Measurements from ENCODE around the gene WNT10A.
A peak's percentile ranks its signal among the peaks of the same experiment; 100 is the strongest.

Gene WNT10A

GRCh38 chr2:218850796-218851195 lies 29.9 kb upstream of the WNT10A start:
- no peak for DNase-seq (ENCODE audit: insufficient read length)
- no peak for FAIRE-seq
- TF ChIP-seq TAF1 (IDR thresholded peaks at IDR 0.05; ENCODE audit: borderline replicate concordance, low read depth, low read length) (no peak), POLR2A (IDR thresholded peaks at IDR 0.05; ENCODE audit: low read depth, low read length) (no peak), POLR2AphosphoS5 (IDR thresholded peaks at IDR 0.05; ENCODE audit: low read depth, low read length) (no peak)

- FAIRE-seq (no peak), DNase-seq (ENCODE audit: insufficient read length) (no peak)
- TF ChIP-seq POLR2A (IDR thresholded peaks at IDR 0.05; ENCODE audit: low read depth, low read length) (no peak), POLR2AphosphoS5 (IDR thresholded peaks at IDR 0.05; ENCODE audit: low read depth, low read length) (no peak), TAF1 (IDR thresholded peaks at IDR 0.05; ENCODE audit: borderline replicate concordance, low read depth, low read length) (no peak)
Measured at GRCh38 chr2:218851286-218851685, 29.4 kb upstream of the WNT10A start.

GRCh38 chr2:218852911-218853667 lies 27.6 kb upstream of the WNT10A start:
- DNase-seq (ENCODE audit: insufficient read length) (no peak), FAIRE-seq (peak; percentile 97)
- TF ChIP-seq POLR2AphosphoS5 (IDR thresholded peaks at IDR 0.05; ENCODE audit: low read depth, low read length) (no peak), TAF1 (IDR thresholded peaks at IDR 0.05; ENCODE audit: borderline replicate concordance, low read depth, low read length) (no peak), POLR2A (IDR thresholded peaks at IDR 0.05; ENCODE audit: low read depth, low read length) (no peak)

GRCh38 chr2:218853766-218854165 lies 26.9 kb upstream of the WNT10A start:
- no peak for FAIRE-seq
- DNase-seq (ENCODE audit: insufficient read length), result no peak
- TF ChIP-seq POLR2A (IDR thresholded peaks at IDR 0.05; ENCODE audit: low read depth, low read length), result no peak
- no peak for TF ChIP-seq TAF1 (IDR thresholded peaks at IDR 0.05; ENCODE audit: borderline replicate concordance, low read depth, low read length)
- no peak for TF ChIP-seq POLR2AphosphoS5 (IDR thresholded peaks at IDR 0.05; ENCODE audit: low read depth, low read length)

- DNase-seq (ENCODE audit: insufficient read length) (no peak), FAIRE-seq (no peak)
- no peak for TF ChIP-seq TAF1 (IDR thresholded peaks at IDR 0.05; ENCODE audit: borderline replicate concordance, low read depth, low read length)
- no peak for TF ChIP-seq POLR2AphosphoS5 (IDR thresholded peaks at IDR 0.05; ENCODE audit: low read depth, low read length)
- TF ChIP-seq POLR2A (IDR thresholded peaks at IDR 0.05; ENCODE audit: low read depth, low read length), result no peak
Measured at GRCh38 chr2:218854860-218855259, 25.8 kb upstream of the WNT10A start.

- TF ChIP-seq POLR2AphosphoS5 (IDR thresholded peaks at IDR 0.05; ENCODE audit: low read depth, low read length), result no peak
- TF ChIP-seq POLR2A (IDR thresholded peaks at IDR 0.05; ENCODE audit: low read depth, low read length), result no peak
- TF ChIP-seq TAF1 (IDR thresholded peaks at IDR 0.05; ENCODE audit: borderline replicate concordance, low read depth, low read length), result no peak
- DNase-seq (ENCODE audit: insufficient read length) (no peak), FAIRE-seq (no peak)
Measured at GRCh38 chr2:218855305-218856166, 25.1 kb upstream of the WNT10A start.

GRCh38 chr2:218856167-218856895 lies 24.3 kb upstream of the WNT10A start:
- DNase-seq (ENCODE audit: insufficient read length), result no peak
- no peak for FAIRE-seq
- TF ChIP-seq POLR2AphosphoS5 (IDR thresholded peaks at IDR 0.05; ENCODE audit: low read depth, low read length) (no peak), POLR2A (IDR thresholded peaks at IDR 0.05; ENCODE audit: low read depth, low read length) (no peak), TAF1 (IDR thresholded peaks at IDR 0.05; ENCODE audit: borderline replicate concordance, low read depth, low read length) (no peak)

- TF ChIP-seq POLR2A (IDR thresholded peaks at IDR 0.05; ENCODE audit: low read depth, low read length) (no peak), POLR2AphosphoS5 (IDR thresholded peaks at IDR 0.05; ENCODE audit: low read depth, low read length) (no peak), TAF1 (IDR thresholded peaks at IDR 0.05; ENCODE audit: borderline replicate concordance, low read depth, low read length) (no peak)
- FAIRE-seq, result no peak
- no peak for DNase-seq (ENCODE audit: insufficient read length)
Measured at GRCh38 chr2:218856896-218857243, 23.8 kb upstream of the WNT10A start.

- FAIRE-seq (no peak), DNase-seq (ENCODE audit: insufficient read length) (no peak)
- TF ChIP-seq TAF1 (IDR thresholded peaks at IDR 0.05; ENCODE audit: borderline replicate concordance, low read depth, low read length), result no peak
- TF ChIP-seq POLR2AphosphoS5 (IDR thresholded peaks at IDR 0.05; ENCODE audit: low read depth, low read length), result no peak
- no peak for TF ChIP-seq POLR2A (IDR thresholded peaks at IDR 0.05; ENCODE audit: low read depth, low read length)
Measured at GRCh38 chr2:218857371-218858137, 23.1 kb upstream of the WNT10A start.

GRCh38 chr2:218858138-218858445 lies 22.6 kb upstream of the WNT10A start:
- FAIRE-seq (no peak), DNase-seq (ENCODE audit: insufficient read length) (no peak)
- TF ChIP-seq POLR2AphosphoS5 (IDR thresholded peaks at IDR 0.05; ENCODE audit: low read depth, low read length) (no peak), TAF1 (IDR thresholded peaks at IDR 0.05; ENCODE audit: borderline replicate concordance, low read depth, low read length) (no peak), POLR2A (IDR thresholded peaks at IDR 0.05; ENCODE audit: low read depth, low read length) (no peak)

All from GM12892 (cell line).